ENCODE data around the gene MFGE8.

Gene MFGE8

GRCh38 chr15:88904257-88904623 lies 8.9 kb downstream of the MFGE8 start:
- H3K27me3 ChIP-seq (ENCODE audit: insufficient read depth, poor library complexity, severe bottlenecking), result no peaks in the 10 kb centered on the region
- no peak overlapping the region for H3K27ac ChIP-seq (replicated peaks)
- TF ChIP-seq POLR2AphosphoS5 (IDR thresholded peaks at IDR 0.05; ENCODE audit: low read depth) (no peak), CTCF (IDR thresholded peaks at IDR 0.05; ENCODE audit: insufficient read depth, low read length) (no peak), SPI1 (IDR thresholded peaks at IDR 0.05; ENCODE audit: borderline replicate concordance, low read depth) (no peak), REST (IDR thresholded peaks at IDR 0.05; ENCODE audit: insufficient replicate concordance, low read depth) (no peak), GABPA (IDR thresholded peaks at IDR 0.05; ENCODE audit: low read depth) (no peak)

GRCh38 chr15:88902846-88903245 lies 10.3 kb downstream of the MFGE8 start:
- no peak overlapping the region for H3K27ac ChIP-seq (replicated peaks)
- TF ChIP-seq CTCF (IDR thresholded peaks at IDR 0.05; ENCODE audit: insufficient read depth, low read length) (no peak), SPI1 (IDR thresholded peaks at IDR 0.05; ENCODE audit: borderline replicate concordance, low read depth) (no peak), REST (IDR thresholded peaks at IDR 0.05; ENCODE audit: insufficient replicate concordance, low read depth) (no peak), GABPA (IDR thresholded peaks at IDR 0.05; ENCODE audit: low read depth) (no peak), POLR2AphosphoS5 (IDR thresholded peaks at IDR 0.05; ENCODE audit: low read depth) (no peak)
- DNase-seq (ENCODE audit: low read depth in 1 of 2, low spot score in 1 of 2), result no peak
- no peaks in the 10 kb centered on the region for H3K27me3 ChIP-seq (ENCODE audit: insufficient read depth, poor library complexity, severe bottlenecking)
- H3K4me3 ChIP-seq (replicated peaks; ENCODE audit: insufficient read depth, low read length), result no peak overlapping the region

More at GRCh38 chr15:88904257-88904623, 8.9 kb downstream of the MFGE8 start:
- no peak for DNase-seq (ENCODE audit: low read depth in 1 of 2, low spot score in 1 of 2)
- H3K4me3 ChIP-seq (replicated peaks; ENCODE audit: insufficient read depth, low read length), result no peak overlapping the region

GRCh38 chr15:88902221-88902835 lies 10.9 kb downstream of the MFGE8 start:
- Histone ChIP-seq H3K4me3 (replicated peaks; ENCODE audit: insufficient read depth, low read length) (no peak overlapping the region), H3K27ac (replicated peaks) (no peak overlapping the region), H3K27me3 (ENCODE audit: insufficient read depth, poor library complexity, severe bottlenecking) (peaks cover 3% of the 10 kb centered on the region)
- DNase-seq (ENCODE audit: low read depth in 1 of 2, low spot score in 1 of 2), result no peak
- TF ChIP-seq REST (IDR thresholded peaks at IDR 0.05; ENCODE audit: insufficient replicate concordance, low read depth) (no peak), GABPA (IDR thresholded peaks at IDR 0.05; ENCODE audit: low read depth) (no peak), CTCF (IDR thresholded peaks at IDR 0.05; ENCODE audit: insufficient read depth, low read length) (no peak), SPI1 (IDR thresholded peaks at IDR 0.05; ENCODE audit: borderline replicate concordance, low read depth) (no peak), POLR2AphosphoS5 (IDR thresholded peaks at IDR 0.05; ENCODE audit: low read depth) (no peak)

Measured in HL-60 (cell line).